Hippocampal formation (tissue), 2 donors: ENCODE data around the gene TRAF2.

Experiments used
- DNase-seq, 2 donors: peaks; one replicate each; lab custom pipeline; 2025; lab: John Stamatoyannopoulos, UW

TRAF2 gene

DNA sequence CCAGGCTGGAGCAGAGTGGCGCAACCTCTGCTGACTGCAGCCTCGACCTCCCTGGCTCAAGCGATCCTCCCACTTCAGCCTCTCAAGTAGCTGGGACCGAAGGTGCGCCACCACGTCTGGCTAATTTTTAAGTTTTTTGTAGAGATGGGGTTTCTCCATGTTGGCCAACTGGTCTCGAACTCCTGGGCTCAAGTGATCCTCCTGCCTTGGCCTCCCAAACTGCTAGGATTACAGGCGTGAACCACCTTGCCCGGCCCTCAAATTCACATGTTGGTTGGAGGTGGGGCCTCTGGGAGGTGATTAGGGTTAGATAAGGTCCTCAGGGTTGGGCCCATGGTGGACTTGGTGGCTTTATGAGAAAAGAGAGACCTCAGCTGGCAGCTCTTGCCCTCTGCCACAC, 75.8 kb downstream of the TRAF2 start:
- no peak for DNase-seq

GRCh38 chr9:136962701-136963248, 76.5 kb downstream of the TRAF2 start:
- DNase-seq, result no peak

DNA sequence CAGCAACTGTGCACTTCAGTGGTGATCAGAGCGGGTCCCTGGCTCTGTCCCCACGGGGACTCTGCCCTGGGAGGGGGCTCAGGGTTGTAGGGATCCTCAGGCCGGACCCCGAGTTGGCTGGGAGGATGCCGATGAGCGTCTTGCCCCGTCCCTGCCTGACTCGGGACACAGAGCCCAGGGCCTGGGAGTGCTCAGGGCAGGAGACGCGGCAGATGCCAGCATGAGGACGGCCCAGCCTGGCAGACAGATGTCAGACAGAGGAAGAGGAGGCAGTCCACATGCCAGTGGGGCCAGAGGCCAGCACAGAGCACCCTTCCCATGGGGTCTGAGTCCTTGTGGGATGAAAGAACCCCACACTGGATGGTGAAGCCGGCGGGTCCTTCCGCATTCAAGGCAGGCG, 77.0 kb downstream of the TRAF2 start:
- no peak for DNase-seq

DNA sequence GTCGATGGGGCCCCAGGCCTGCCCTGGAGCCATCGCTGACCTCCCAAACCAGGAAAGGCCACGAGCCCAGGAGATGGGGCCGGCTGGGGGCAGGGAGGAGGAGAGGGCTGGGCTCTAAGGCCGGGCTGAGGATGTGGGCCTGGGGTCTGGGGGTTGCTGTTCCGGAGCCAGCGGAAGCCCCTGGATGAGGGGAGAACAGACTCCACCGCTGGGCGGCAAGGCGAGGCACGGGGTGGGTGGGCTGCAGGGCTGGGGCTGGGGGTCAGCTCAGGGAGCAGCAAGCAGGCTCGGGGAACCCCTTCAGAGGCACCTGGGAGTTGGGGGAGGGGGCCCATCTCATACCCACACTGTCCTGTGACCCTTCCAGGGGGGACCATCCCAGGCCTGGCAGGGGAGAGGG, 77.4 kb downstream of the TRAF2 start:
- DNase-seq, result no peak

DNA sequence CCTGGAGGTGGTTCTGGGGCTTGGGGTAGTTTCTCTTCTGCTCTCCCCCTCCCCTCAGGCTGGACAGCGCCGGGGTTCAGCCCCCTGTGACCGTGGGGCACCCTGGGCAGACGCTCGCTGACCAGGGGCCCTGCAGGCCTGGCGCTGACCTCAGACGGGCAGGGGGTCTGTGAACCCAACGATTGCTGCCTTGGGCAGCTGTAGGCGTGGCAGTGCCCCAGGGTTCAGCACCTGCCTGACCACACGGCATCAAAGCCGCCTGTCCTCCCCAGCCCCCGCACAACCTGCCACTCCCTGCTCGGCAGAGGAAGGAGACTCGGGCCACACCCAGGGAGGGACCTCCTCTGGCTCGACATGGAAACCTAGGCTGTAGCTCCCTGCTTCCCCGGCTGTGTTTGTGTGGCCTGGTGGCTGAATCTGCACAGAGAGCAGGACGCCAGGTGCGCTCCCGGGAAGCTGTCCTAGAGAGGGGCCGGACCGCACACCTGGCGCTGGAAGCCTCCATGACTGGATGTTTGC, 77.9 kb downstream of the TRAF2 start:
- DNase-seq, result no peak

GRCh38 chr9:136964833-136965422, 78.6 kb downstream of the TRAF2 start:
- no peak for DNase-seq

DNA sequence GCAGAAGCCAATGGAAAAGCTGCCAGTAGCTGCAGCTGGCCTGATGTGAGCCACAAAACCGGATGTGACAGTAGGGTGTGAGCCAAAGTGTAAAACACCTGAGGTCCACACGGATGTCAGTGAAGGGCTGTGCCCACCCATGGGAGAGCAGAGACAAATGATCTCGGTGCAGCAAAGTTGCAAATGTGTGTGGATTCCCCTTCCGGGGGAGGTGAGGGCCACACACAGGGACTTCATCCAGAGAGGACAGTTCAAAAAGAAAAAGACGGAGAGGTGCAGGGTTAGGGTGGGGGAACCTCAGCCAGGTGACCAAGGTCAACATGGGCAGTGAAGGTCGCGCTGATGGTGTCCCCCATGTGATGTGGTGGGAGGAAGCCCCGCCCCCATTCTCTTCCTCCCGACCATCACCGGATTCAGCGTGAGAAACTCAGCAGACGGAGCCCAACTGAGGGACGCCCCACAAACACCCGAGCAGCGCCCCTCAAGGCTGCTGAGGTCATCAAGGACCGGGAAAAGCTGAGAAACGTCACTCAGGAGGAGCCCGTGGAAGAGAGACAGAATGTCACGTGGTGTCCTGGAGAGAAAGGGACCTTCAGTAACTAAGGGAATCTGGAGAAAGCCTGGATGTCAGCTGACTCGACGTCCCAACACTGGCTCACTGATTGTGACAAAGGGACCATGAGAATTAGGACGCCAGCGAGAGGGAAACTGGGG, 79.6 kb downstream of the TRAF2 start:
- DNase-seq, result peak; percentile 57 to 88

- DNase-seq, result no peak
These were observed 82.2 kb downstream of the TRAF2 start for GRCh38 chr9:136968333-136969127.

DNA sequence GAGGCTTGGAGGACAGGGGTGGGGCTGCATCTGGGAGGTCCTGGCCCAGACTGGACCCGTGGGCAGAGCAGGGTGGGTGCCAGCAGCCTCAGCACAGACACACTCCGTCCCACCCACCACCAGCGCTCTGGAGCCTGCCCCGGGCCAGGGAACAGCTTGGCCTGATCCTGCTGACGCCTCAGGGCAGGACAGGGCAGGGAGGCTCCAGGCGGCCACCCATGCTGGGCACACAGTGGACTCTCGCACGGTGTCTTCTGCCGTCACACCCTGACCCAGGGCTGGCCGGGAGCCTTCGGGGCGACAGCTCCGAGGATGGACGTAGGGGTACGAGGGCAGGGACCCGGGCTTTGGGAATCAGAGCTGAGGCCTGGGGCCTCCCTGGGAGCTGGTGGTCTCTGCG, 82.8 kb downstream of the TRAF2 start:
- no peak for DNase-seq

- no peak for DNase-seq
These were observed 83.5 kb downstream of the TRAF2 start for GRCh38 chr9:136969774-136970173.

DNA sequence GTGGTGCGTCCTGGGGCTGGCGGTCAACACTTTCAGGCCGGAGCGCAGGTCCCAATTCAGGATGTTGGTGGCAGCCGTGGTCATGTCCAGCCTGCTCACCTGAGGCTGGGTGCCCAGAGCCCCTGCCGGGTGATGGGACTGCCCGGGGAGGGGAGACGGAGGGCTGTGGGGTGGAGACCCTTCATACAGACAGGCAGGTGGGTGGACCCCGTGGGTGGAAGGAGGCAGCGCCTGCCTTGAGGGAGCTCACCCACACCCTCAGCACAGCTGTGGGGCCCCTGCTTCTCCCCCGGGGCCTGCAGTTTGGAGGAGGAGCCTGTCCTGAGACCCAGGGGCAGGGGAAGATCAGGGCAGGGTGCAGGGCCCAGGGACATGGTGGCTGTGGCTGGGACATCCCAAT, 84.0 kb downstream of the TRAF2 start:
- no peak for DNase-seq

DNA sequence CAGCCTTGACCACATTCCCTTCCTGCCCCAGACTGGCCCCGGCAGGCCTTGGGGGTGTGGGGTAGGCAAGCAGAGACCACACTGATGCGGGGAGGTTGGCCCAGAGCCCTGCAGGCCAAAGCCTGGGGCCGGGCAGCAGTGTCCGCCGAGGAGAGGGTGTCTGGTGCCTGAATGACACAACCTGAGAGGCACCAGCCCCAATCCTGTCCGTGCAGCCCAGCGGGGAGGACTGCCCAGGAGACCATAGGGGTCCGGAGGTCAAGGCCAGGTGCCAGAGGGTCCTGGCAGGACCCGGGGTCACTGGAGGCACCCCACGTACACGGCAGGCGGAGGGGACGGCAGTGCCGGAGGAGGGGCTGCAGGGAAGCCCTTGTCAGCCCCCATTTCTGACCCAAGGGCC, 85.4 kb downstream of the TRAF2 start:
- DNase-seq, result no peak

DNA sequence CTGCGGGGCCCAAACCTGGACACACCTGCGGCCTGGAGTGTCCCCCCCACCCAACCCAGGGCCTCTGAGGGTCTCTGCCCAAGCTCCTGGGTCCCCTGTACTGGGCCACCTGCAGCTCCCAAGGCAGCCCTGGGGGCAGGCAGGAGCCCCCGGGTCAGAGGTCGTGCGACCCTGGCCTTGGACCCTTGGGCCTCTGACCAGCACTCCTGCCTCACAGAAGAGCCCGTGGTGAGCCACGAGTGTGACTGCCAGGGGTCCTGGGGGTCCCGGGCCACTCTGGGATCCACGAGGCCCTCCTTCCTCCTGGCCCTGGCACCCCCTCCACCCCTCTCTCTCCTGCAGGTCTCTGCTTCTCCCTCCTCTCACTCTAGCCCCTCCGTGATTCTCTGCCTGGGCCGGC, 86.0 kb downstream of the TRAF2 start:
- no peak for DNase-seq

DNA sequence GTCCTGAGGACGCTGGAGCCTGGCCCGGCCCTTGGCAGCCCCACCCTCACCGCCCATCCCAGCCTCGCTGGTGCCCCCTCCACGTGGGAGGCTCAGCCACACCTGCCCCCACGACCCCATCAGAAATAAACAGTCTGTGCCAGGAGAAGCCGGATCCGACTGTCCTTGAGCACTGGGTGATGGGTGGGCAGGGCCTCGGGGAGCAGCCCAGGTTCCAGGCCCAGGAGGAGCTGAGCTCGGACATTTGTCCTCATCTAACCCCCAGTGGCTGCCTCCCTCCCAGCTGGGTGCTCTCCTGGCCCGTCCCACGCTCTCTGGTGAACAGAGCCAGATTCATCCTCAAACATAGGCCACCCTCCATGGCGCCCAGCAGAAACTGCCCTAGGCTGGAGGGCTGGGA, 86.4 kb downstream of the TRAF2 start:
- no peak for DNase-seq

GRCh38 chr9:136973618-136974617, 87.6 kb downstream of the TRAF2 start:
- DNase-seq, result no peak

GRCh38 chr9:136974817-136975535, 88.7 kb downstream of the TRAF2 start:
- no peak for DNase-seq

DNA sequence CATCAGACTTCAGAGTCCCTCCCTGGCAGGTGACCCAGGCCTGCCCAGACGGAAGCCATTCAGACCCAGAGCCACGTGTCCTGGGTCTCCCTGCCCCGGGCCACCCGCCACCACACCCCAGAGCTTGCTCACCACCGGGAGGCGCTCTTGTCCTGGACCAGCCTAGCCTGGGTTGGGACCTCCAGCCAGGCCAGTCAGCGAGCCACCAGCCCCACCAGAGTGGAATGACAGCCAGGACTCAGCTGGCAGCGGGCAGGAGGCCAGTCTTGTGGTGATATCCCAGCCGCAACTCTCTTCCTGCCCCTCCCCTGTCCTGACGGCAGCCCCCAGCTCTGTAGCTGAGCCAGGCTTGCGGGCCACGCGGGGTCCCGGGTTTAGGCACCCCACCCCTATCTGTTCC, 89.3 kb downstream of the TRAF2 start:
- peak; percentile 36 to 83 for DNase-seq
